ENCODE data around the gene D2HGDH. TPM values are rescaled to one million over a fixed set of nuclear protein-coding genes. Genes with fewer than 3 reads are reported as not detected.
"Not testable (repeated sequence)": the region's sequence is repeated elsewhere in the genome, so short reads cannot be mapped to it uniquely, and the experiment has no call there.

Gene D2HGDH
- total and polyA plus RNA-seq, 2 donors, result 6.4 to 51.0 TPM

DNA sequence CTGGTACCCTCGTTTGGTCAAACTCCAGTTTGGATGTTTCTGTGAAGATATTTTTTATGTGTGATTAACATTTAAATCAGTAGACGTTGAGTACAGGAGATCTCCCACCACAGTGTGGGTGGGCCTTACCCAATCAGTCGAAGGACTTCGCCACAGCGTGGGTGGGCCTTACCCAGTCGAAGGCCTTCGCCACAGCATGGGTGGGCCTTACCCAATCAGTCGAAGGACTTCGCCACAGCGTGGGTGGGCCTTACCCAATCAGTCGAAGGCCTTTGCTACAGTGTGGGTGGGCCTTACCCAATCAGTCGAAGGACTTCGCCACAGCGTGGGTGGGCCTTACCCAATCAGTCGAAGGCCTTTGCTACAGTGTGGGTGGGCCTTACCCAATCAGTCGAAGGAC is 25.5 kb downstream of the D2HGDH start:
- not testable (repeated sequence) for H3K9me3 ChIP-seq (ENCODE audit: control insufficient read depth in 2 of 2, insufficient read depth in 1 of 2, low read length in 1 of 2); H3K4me3 ChIP-seq (ENCODE audit: low read length in 2 of 2); H3K27me3 ChIP-seq (ENCODE audit: control insufficient read depth in 2 of 2, insufficient read depth in 1 of 2, low read length in 1 of 2); H3K4me1 ChIP-seq (ENCODE audit: control insufficient read depth in 2 of 2, insufficient read depth in 2 of 2, low read length in 2 of 2); DNase-seq (ENCODE audit: low read depth in 6 of 9, low spot score in 9 of 9); H3K27ac ChIP-seq (ENCODE audit: low read depth in 1 of 2, low read length in 1 of 2)
- peaks cover 34 to 36% of the 10 kb centered on the region in 2 donors for H3K36me3 ChIP-seq (ENCODE audit: control insufficient read depth in 2 of 2, insufficient read depth in 2 of 2, low read length in 1 of 2)
- WGBS, result 99% methylated on average over 11 of the region's 16 CpGs

- 97% methylated on average over 17 of the region's 17 CpGs for WGBS
- H3K4me3 ChIP-seq (ENCODE audit: low read length in 2 of 2), result no peak overlapping the region
- H3K27me3 ChIP-seq (ENCODE audit: control insufficient read depth in 2 of 2, insufficient read depth in 1 of 2, low read length in 1 of 2), result no peaks in the 10 kb centered on the region
- H3K4me1 ChIP-seq (ENCODE audit: control insufficient read depth in 2 of 2, insufficient read depth in 2 of 2, low read length in 2 of 2), result no peaks in the 10 kb centered on the region
- no peak for DNase-seq (ENCODE audit: low read depth in 6 of 9, low spot score in 9 of 9)
- peaks cover 30 to 33% of the 10 kb centered on the region in 2 donors for H3K36me3 ChIP-seq (ENCODE audit: control insufficient read depth in 2 of 2, insufficient read depth in 2 of 2, low read length in 1 of 2)
- peaks cover 4 to 7% of the 10 kb centered on the region in 2 donors for H3K9me3 ChIP-seq (ENCODE audit: control insufficient read depth in 2 of 2, insufficient read depth in 1 of 2, low read length in 1 of 2)
- H3K27ac ChIP-seq (ENCODE audit: low read depth in 1 of 2, low read length in 1 of 2), result no peak overlapping the region
Observed at GRCh38 chr2:241760301-241760771, 25.9 kb downstream of the D2HGDH start.

DNA sequence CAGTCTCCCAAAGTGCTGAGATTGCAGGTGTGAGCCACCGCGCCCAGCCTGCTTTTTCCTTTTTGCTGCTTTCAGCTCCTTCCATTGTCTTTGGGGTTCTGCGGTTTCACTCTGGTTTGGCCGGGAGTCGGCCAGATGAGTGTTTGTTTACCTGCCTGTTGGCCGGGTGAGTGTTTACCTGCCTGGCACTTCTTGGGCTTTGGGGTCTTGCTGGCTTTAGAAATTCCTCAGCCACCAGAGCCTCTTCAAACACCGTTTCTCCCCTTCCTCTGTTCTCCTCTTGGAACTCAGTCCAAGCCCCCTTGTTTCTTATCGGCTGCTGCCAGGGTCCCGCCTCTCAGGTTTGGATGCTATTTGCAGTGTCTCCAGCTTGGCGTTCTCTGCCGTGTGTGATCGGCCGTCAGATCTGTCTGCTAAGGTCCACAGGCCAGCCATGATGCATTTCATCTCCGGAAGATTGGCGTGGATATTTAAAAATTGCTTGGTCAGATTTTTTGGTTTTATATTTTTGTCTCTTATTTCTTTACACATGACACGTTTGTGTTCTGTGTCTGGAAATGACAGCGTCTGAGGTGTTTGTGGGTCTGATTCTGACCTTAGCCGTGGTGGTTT is 28.0 kb downstream of the D2HGDH start:
- no peak for DNase-seq (ENCODE audit: low read depth in 6 of 9, low spot score in 9 of 9)
- Histone ChIP-seq H3K27me3 (ENCODE audit: control insufficient read depth in 2 of 2, insufficient read depth in 1 of 2, low read length in 1 of 2) (no peaks in the 10 kb centered on the region), H3K4me1 (ENCODE audit: control insufficient read depth in 2 of 2, insufficient read depth in 2 of 2, low read length in 2 of 2) (no peaks in the 10 kb centered on the region), H3K27ac (ENCODE audit: low read depth in 1 of 2, low read length in 1 of 2) (no peak overlapping the region), H3K36me3 (ENCODE audit: control insufficient read depth in 2 of 2, insufficient read depth in 2 of 2, low read length in 1 of 2) (peaks cover 12 to 15% of the 10 kb centered on the region in 2 donors), H3K9me3 (ENCODE audit: control insufficient read depth in 2 of 2, insufficient read depth in 1 of 2, low read length in 1 of 2) (peaks cover 4 to 7% of the 10 kb centered on the region in 2 donors), H3K4me3 (ENCODE audit: low read length in 2 of 2) (no peak overlapping the region)
- WGBS, result 90% methylated on average over 18 of the region's 18 CpGs

- 94% methylated on average over 13 of the region's 13 CpGs for WGBS
- Histone ChIP-seq H3K36me3 (ENCODE audit: control insufficient read depth in 2 of 2, insufficient read depth in 2 of 2, low read length in 1 of 2) (peaks cover 14 to 17% of the 10 kb centered on the region in 2 donors), H3K4me1 (ENCODE audit: control insufficient read depth in 2 of 2, insufficient read depth in 2 of 2, low read length in 2 of 2) (no peaks in the 10 kb centered on the region), H3K27ac (ENCODE audit: low read depth in 1 of 2, low read length in 1 of 2) (no peak overlapping the region), H3K4me3 (ENCODE audit: low read length in 2 of 2) (no peak overlapping the region), H3K27me3 (ENCODE audit: control insufficient read depth in 2 of 2, insufficient read depth in 1 of 2, low read length in 1 of 2) (no peaks in the 10 kb centered on the region), H3K9me3 (ENCODE audit: control insufficient read depth in 2 of 2, insufficient read depth in 1 of 2, low read length in 1 of 2) (peaks cover 4 to 7% of the 10 kb centered on the region in 2 donors)
- DNase-seq (ENCODE audit: low read depth in 6 of 9, low spot score in 9 of 9), result no peak
Observed at GRCh38 chr2:241762933-241763369, 28.5 kb downstream of the D2HGDH start.

- H3K27me3 ChIP-seq (ENCODE audit: control insufficient read depth in 2 of 2, insufficient read depth in 1 of 2, low read length in 1 of 2), result no peaks in the 10 kb centered on the region
- no peak for DNase-seq (ENCODE audit: low read depth in 6 of 9, low spot score in 9 of 9)
- 91% methylated on average over 20 of the region's 20 CpGs for whole genome bisulfite sequencing
Observed at GRCh38 chr2:241763551-241764274, 29.3 kb downstream of the D2HGDH start.

DNA sequence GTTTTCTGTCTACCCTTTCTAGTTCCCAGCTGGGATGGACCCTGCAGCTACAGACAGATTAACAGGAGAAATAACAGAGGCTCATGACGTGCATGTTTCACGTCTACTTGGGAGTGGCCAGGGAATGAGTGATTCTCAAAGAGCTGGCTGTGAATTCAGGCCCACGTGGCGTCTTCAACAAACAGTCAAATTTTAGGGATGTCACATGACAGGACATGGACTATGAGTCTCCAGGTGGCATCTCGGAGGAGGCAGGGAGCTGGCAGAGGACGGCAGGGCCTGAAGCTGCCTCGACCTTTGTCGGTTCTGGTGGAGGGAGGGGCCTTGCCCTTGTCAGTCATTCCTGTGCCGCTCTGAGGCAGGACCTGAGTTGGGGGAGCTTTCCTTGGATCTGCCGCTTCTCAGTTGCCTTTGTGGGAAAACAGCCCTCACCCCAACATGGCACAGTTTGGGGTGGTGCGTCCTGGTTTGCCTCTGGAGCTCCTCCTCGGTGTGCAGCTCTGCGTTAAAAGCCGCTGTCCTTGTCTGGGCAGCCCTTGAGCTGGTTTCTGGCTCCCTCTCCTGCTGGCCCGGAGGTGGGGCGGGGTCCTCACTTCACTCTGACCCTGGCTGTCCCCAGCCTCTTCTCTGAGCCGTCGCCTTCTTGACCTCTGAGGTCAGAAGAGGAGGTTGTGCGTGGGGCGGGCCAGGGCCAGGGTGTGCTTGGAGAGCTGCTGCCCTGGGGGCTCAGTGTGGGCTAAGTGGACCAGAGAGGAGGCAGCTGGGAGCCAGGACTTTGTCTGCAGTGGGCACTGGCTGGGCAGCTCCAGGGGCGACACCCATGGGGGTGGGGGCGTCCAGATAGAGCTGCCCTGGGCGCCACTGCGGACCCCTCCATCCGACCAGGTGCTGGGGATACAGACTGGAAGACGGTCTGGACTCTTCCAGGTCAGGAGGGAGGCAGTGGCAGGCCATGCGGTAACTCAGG is 30.1 kb downstream of the D2HGDH start:
- H3K4me1 ChIP-seq (ENCODE audit: control insufficient read depth in 2 of 2, insufficient read depth in 2 of 2, low read length in 2 of 2), result no peaks in the 10 kb centered on the region
- no peak for DNase-seq (ENCODE audit: low read depth in 6 of 9, low spot score in 9 of 9)
- H3K9me3 ChIP-seq (ENCODE audit: control insufficient read depth in 2 of 2, insufficient read depth in 1 of 2, low read length in 1 of 2), result peaks cover 4 to 7% of the 10 kb centered on the region in 2 donors
- H3K4me3 ChIP-seq (ENCODE audit: low read length in 2 of 2), result no peak overlapping the region
- H3K27me3 ChIP-seq (ENCODE audit: control insufficient read depth in 2 of 2, insufficient read depth in 1 of 2, low read length in 1 of 2), result no peaks in the 10 kb centered on the region
- 96% methylated on average over 27 of the region's 27 CpGs for WGBS
- no peak overlapping the region for H3K27ac ChIP-seq (ENCODE audit: low read depth in 1 of 2, low read length in 1 of 2)
- peaks cover 8% of the 10 kb centered on the region in 2 donors for H3K36me3 ChIP-seq (ENCODE audit: control insufficient read depth in 2 of 2, insufficient read depth in 2 of 2, low read length in 1 of 2)

More at GRCh38 chr2:241763551-241764274, 29.3 kb downstream of the D2HGDH start:
- no peak overlapping the region for H3K4me3 ChIP-seq (ENCODE audit: low read length in 2 of 2)
- peaks cover 13 to 14% of the 10 kb centered on the region in 2 donors for H3K36me3 ChIP-seq (ENCODE audit: control insufficient read depth in 2 of 2, insufficient read depth in 2 of 2, low read length in 1 of 2)
- H3K4me1 ChIP-seq (ENCODE audit: control insufficient read depth in 2 of 2, insufficient read depth in 2 of 2, low read length in 2 of 2), result no peaks in the 10 kb centered on the region
- no peak overlapping the region for H3K27ac ChIP-seq (ENCODE audit: low read depth in 1 of 2, low read length in 1 of 2)
- peaks cover 4 to 7% of the 10 kb centered on the region in 2 donors for H3K9me3 ChIP-seq (ENCODE audit: control insufficient read depth in 2 of 2, insufficient read depth in 1 of 2, low read length in 1 of 2)

DNA sequence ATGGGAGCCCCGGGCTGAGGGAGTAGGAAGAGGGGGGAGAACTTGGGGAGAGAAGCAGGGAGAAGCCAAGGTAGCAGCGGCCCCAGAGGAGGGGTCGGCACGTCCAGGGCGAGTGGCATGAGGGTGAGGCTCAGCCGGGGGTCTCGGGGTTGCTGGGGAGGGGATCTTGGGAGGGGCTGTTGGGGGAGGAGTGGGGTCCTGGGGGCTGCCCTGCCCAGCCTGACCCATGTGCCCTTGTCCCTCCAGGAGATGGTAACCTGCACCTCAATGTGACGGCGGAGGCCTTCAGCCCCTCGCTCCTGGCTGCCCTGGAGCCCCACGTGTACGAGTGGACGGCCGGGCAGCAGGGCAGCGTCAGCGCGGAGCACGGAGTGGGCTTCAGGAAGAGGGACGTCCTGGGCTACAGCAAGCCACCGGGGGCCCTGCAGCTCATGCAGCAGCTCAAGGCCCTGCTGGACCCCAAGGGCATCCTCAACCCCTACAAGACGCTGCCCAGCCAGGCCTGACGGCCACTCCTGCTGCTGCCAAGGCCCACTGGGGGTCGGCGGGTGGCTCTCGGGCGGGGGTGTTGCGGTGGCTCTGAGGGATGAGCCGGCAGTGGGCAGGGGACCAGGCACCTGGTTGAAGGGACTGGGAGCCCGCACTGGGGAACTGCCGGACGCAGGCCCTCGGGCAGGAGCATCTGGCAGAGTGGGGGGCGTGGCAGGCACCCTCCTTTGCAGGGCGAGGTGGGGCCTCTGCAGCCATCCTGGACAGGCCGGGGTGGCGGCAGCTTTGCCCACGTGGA is 33.2 kb downstream of the D2HGDH start:
- no peaks in the 10 kb centered on the region for H3K9me3 ChIP-seq (ENCODE audit: control insufficient read depth in 2 of 2, insufficient read depth in 1 of 2, low read length in 1 of 2)
- 96% methylated on average over 37 of the region's 37 CpGs for WGBS
- H3K27ac ChIP-seq (ENCODE audit: low read depth in 1 of 2, low read length in 1 of 2), result no peak overlapping the region
- peaks cover 0 to 16% of the 10 kb centered on the region in 2 donors for H3K4me1 ChIP-seq (ENCODE audit: control insufficient read depth in 2 of 2, insufficient read depth in 2 of 2, low read length in 2 of 2)
- H3K27me3 ChIP-seq (ENCODE audit: control insufficient read depth in 2 of 2, insufficient read depth in 1 of 2, low read length in 1 of 2), result no peaks in the 10 kb centered on the region
- H3K4me3 ChIP-seq (ENCODE audit: low read length in 2 of 2), result no peak overlapping the region
- peaks cover 0 to 8% of the 10 kb centered on the region in 2 donors for H3K36me3 ChIP-seq (ENCODE audit: control insufficient read depth in 2 of 2, insufficient read depth in 2 of 2, low read length in 1 of 2)
- no peak for DNase-seq (ENCODE audit: low read depth in 6 of 9, low spot score in 9 of 9)

DNA sequence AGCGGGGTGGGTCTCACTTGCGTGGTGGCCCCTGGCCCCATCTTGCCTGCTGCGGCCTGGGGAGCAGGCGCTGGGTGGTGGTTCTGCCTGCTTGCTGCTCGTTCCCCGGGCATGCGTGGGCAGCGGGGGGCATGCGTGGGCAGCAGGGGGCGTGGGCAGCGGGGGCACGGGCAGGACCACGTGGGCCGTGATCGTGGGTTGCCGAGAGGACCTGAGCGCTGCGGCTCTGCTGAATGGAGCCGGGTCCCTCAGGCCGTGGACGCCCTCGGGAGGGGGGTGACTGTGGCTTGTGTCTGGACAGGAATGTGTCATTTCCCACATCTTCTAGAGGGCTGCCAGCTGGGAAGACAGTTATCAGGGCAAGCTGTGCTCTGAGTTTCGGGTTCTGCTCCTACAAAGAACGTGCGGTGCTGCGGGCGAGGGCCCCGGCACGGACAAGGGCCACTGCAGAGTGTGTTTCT is 33.9 kb downstream of the D2HGDH start:
- Histone ChIP-seq H3K4me3 (ENCODE audit: low read length in 2 of 2) (no peak overlapping the region), H3K27me3 (ENCODE audit: control insufficient read depth in 2 of 2, insufficient read depth in 1 of 2, low read length in 1 of 2) (no peaks in the 10 kb centered on the region), H3K4me1 (ENCODE audit: control insufficient read depth in 2 of 2, insufficient read depth in 2 of 2, low read length in 2 of 2) (peaks cover 0 to 21% of the 10 kb centered on the region in 2 donors), H3K36me3 (ENCODE audit: control insufficient read depth in 2 of 2, insufficient read depth in 2 of 2, low read length in 1 of 2) (peaks cover 0 to 8% of the 10 kb centered on the region in 2 donors), H3K9me3 (ENCODE audit: control insufficient read depth in 2 of 2, insufficient read depth in 1 of 2, low read length in 1 of 2) (no peaks in the 10 kb centered on the region), H3K27ac (ENCODE audit: low read depth in 1 of 2, low read length in 1 of 2) (no peak overlapping the region)
- 96% methylated on average over 29 of the region's 29 CpGs for WGBS
- DNase-seq (ENCODE audit: low read depth in 6 of 9, low spot score in 9 of 9), result no peak
